ENCODE results near the gene NFS1. TPM values are rescaled to one million over a fixed set of nuclear protein-coding genes. Genes with fewer than 3 reads are reported as not detected.
"Not testable (repeated sequence)": the region's sequence is repeated elsewhere in the genome, so short reads cannot be mapped to it uniquely, and the experiment has no call there.

The NFS1 gene
- total RNA-seq, 1 donor from 2014 or later, result 26.0 TPM

GRCh38 chr20:35716330-35716729, 17.2 kb upstream of the NFS1 start:
- Mint-ChIP-seq H3K4me3 (ENCODE audit: unreplicated experiment) (no peak overlapping the region), H3K27ac (ENCODE audit: unreplicated experiment) (no peak overlapping the region), H3K9me3 (ENCODE audit: unreplicated experiment) (no peaks in the 10 kb centered on the region), H3K27me3 (ENCODE audit: unreplicated experiment) (no peaks in the 10 kb centered on the region), H3K36me3 (ENCODE audit: unreplicated experiment) (peaks cover 53% of the 10 kb centered on the region), H3K4me1 (ENCODE audit: unreplicated experiment) (peaks cover 2% of the 10 kb centered on the region)
- TF ChIP-seq CTCF (IDR thresholded peaks at IDR 0.05), result no peak
- DNase-seq (ENCODE audit: extremely low spot score, unreplicated experiment), result no peak

GRCh38 chr20:35715652-35716051, 16.5 kb upstream of the NFS1 start:
- no peaks in the 10 kb centered on the region for H3K27me3 Mint-ChIP-seq (ENCODE audit: unreplicated experiment)
- TF ChIP-seq CTCF (IDR thresholded peaks at IDR 0.05), result no peak
- peak overlapping the region; percentile 2 for H3K27ac Mint-ChIP-seq (ENCODE audit: unreplicated experiment)
- H3K4me3 Mint-ChIP-seq (ENCODE audit: unreplicated experiment), result no peak overlapping the region
- H3K9me3 Mint-ChIP-seq (ENCODE audit: unreplicated experiment), result no peaks in the 10 kb centered on the region
- DNase-seq (ENCODE audit: extremely low spot score, unreplicated experiment), result no peak
- peaks cover 53% of the 10 kb centered on the region for H3K36me3 Mint-ChIP-seq (ENCODE audit: unreplicated experiment)
- H3K4me1 Mint-ChIP-seq (ENCODE audit: unreplicated experiment), result peaks cover 4% of the 10 kb centered on the region

- Mint-ChIP-seq H3K4me1 (ENCODE audit: unreplicated experiment) (peaks cover 5% of the 10 kb centered on the region), H3K4me3 (ENCODE audit: unreplicated experiment) (no peak overlapping the region), H3K27me3 (ENCODE audit: unreplicated experiment) (no peaks in the 10 kb centered on the region), H3K27ac (ENCODE audit: unreplicated experiment) (no peak overlapping the region), H3K9me3 (ENCODE audit: unreplicated experiment) (no peaks in the 10 kb centered on the region), H3K36me3 (ENCODE audit: unreplicated experiment) (peaks cover 54% of the 10 kb centered on the region)
- no peak for TF ChIP-seq CTCF (IDR thresholded peaks at IDR 0.05)
- no peak for DNase-seq (ENCODE audit: extremely low spot score, unreplicated experiment)
Measured at GRCh38 chr20:35714127-35714526, 15.0 kb upstream of the NFS1 start.

- not testable (repeated sequence) for H3K27ac Mint-ChIP-seq (ENCODE audit: unreplicated experiment); H3K9me3 Mint-ChIP-seq (ENCODE audit: unreplicated experiment); H3K4me1 Mint-ChIP-seq (ENCODE audit: unreplicated experiment); H3K4me3 Mint-ChIP-seq (ENCODE audit: unreplicated experiment); H3K27me3 Mint-ChIP-seq (ENCODE audit: unreplicated experiment); DNase-seq (ENCODE audit: extremely low spot score, unreplicated experiment)
- peaks cover 57% of the 10 kb centered on the region for H3K36me3 Mint-ChIP-seq (ENCODE audit: unreplicated experiment)
Measured at GRCh38 chr20:35713120-35713519, 14.0 kb upstream of the NFS1 start.

- H3K9me3 Mint-ChIP-seq (ENCODE audit: unreplicated experiment), result no peaks in the 10 kb centered on the region
Measured at GRCh38 chr20:35711588-35712209, 12.5 kb upstream of the NFS1 start.

More at GRCh38 chr20:35711588-35712209, 12.5 kb upstream of the NFS1 start:
- Mint-ChIP-seq H3K4me3 (ENCODE audit: unreplicated experiment) (no peak overlapping the region), H3K36me3 (ENCODE audit: unreplicated experiment) (peaks cover 53% of the 10 kb centered on the region), H3K4me1 (ENCODE audit: unreplicated experiment) (peaks cover 7% of the 10 kb centered on the region), H3K27ac (ENCODE audit: unreplicated experiment) (peak overlapping the region; percentile 8), H3K27me3 (ENCODE audit: unreplicated experiment) (no peaks in the 10 kb centered on the region)
- TF ChIP-seq CTCF (IDR thresholded peaks at IDR 0.05), result no peak
- DNase-seq (ENCODE audit: extremely low spot score, unreplicated experiment), result no peak

Data from osteocyte (in vitro differentiated cells).